Keratinocyte (primary cell): Measurements from ENCODE around the gene SSPN. TPM values are rescaled to one million over a fixed set of nuclear protein-coding genes. Genes with fewer than 3 reads are reported as not detected.

ENCODE experiments used
- DNase-seq: peaks from one replicate; pipeline ENCODE4 v3.0.0-alpha.2; 2011; ENCODE audit warnings: low read depth, missing footprints, low spot score
- FAIRE-seq: peaks from 2 replicates; lab custom pipeline; 2011; peaks lifted over from hg19 to GRCh38; lab: Jason Lieb, UNC
- H2AFZ ChIP-seq: 2 replicates; pipeline ENCODE4 v1.6.0; 2012; ENCODE audit warnings: low read length, control low read depth, inconsistent platforms; ENCODE audit not compliant: control insufficient read depth
- H3K27ac ChIP-seq: 2 replicates; pipeline ENCODE4 v1.5.1; 2011; ENCODE audit warnings: low read length; ENCODE audit not compliant: control insufficient read depth, insufficient read depth
- H3K27me3 ChIP-seq: 3 replicates; pipeline ENCODE4 v1.6.0; 2011; ENCODE audit warnings: low read length; ENCODE audit not compliant: control insufficient read depth, insufficient read depth; ENCODE audit errors: extremely low read depth
- H3K36me3 ChIP-seq, 2 experiments: 2 replicates in 1 of 2; 3 replicates in 1 of 2; pipeline ENCODE4 v1.5.1; 2011; ENCODE audit warnings: low read length in 2 of 2, mild to moderate bottlenecking in 1 of 2; ENCODE audit not compliant: control insufficient read depth in 2 of 2, insufficient read depth in 2 of 2; ENCODE audit errors: extremely low read depth in 1 of 2
- H3K4me1 ChIP-seq: 3 replicates; pipeline ENCODE4 v1.5.1; 2011; ENCODE audit warnings: low read length; ENCODE audit not compliant: control insufficient read depth, insufficient read depth; ENCODE audit errors: extremely low read depth
- H3K4me2 ChIP-seq: 3 replicates; pipeline ENCODE4 v1.6.0; 2011; ENCODE audit warnings: low read depth, low read length; ENCODE audit not compliant: control insufficient read depth, insufficient read depth; ENCODE audit errors: extremely low read depth
- H3K4me3 ChIP-seq, 3 experiments: fragments of 200-600 bp in 1 of 3; sonication (generic) in 1 of 3; 2 replicates in 2 of 3; 3 replicates in 1 of 3; pipeline ENCODE4 v1.5.1; 2011 to 2016; ENCODE audit warnings: low read length in 3 of 3, mild to moderate bottlenecking in 3 of 3, control low read depth in 2 of 3, inconsistent platforms in 1 of 3, low read depth in 1 of 3, mixed read lengths in 1 of 3, mixed run types in 1 of 3, moderate library complexity in 1 of 3; ENCODE audit not compliant: control insufficient read depth in 2 of 3, insufficient read depth in 2 of 3; ENCODE audit errors: extremely low read depth in 1 of 3
- H3K79me2 ChIP-seq: 2 replicates; pipeline ENCODE4 v1.6.0; 2012; ENCODE audit warnings: low read length; ENCODE audit not compliant: control insufficient read depth, insufficient read depth
- H3K9ac ChIP-seq: 3 replicates; pipeline ENCODE4 v1.6.0; 2011; ENCODE audit warnings: low read length; ENCODE audit not compliant: control insufficient read depth, insufficient read depth; ENCODE audit errors: extremely low read depth
- H3K9me1 ChIP-seq: 3 replicates; pipeline ENCODE4 v1.6.0; 2011; ENCODE audit warnings: low read length; ENCODE audit not compliant: control insufficient read depth, insufficient read depth; ENCODE audit errors: extremely low read depth
- H3K9me3 ChIP-seq: 2 replicates; pipeline ENCODE4 v1.5.1; 2012; ENCODE audit warnings: low read depth, low read length; ENCODE audit not compliant: control insufficient read depth
- H4K20me1 ChIP-seq: 3 replicates; pipeline ENCODE4 v1.6.0; 2011; ENCODE audit warnings: low read length; ENCODE audit not compliant: control insufficient read depth, insufficient read depth; ENCODE audit errors: extremely low read depth
- CTCF ChIP-seq, 3 experiments: IDR thresholded peaks in 1 of 3; conservative IDR thresholded peaks in 1 of 3; optimal IDR thresholded peaks in 1 of 3; 2 replicates in 2 of 3; 3 replicates in 1 of 3; pipeline versions ENCODE3 to v1.5.1; 2011; ENCODE audit warnings: low read length in 3 of 3, mild to moderate bottlenecking in 3 of 3, moderate library complexity in 2 of 3, control low read depth in 1 of 3, inconsistent platforms in 1 of 3; ENCODE audit not compliant: insufficient read depth in 2 of 3; ENCODE audit errors: extremely low read depth in 1 of 3
- EZH2 ChIP-seq: IDR thresholded peaks from one replicate; pipeline ENCODE4 v1.6.1; 2012; ENCODE audit warnings: inconsistent platforms, mild to moderate bottlenecking, low read length, moderate library complexity
- dilution Hi-C: fragments of 300-500 bp; cut with MboI; formaldehyde crosslinking; loops from one replicate; pipeline ENCODE4 v1.7.0; 2020; ENCODE audit warnings: low sequenced_read_pairs; ENCODE audit not compliant: extremely low pct_ligation_motif_present
- polyA plus RNA-seq, 5 experiments: library from polyadenylated mRNA; depleted of rRNA in 3 of 5; stranded (reverse) in 3 of 5; stranded (forward) in 1 of 5; unstranded in 1 of 5; fragments of >200 nt; gene quantifications; 1 replicate in 1 of 5; 2 replicates in 3 of 5; 3 replicates in 1 of 5; pipeline versions ENCODE4 v1.2.1 to v1.2.3, GENCODE V29; 2011 to 2012; ENCODE audit warnings: missing spikeins in 2 of 5, low read depth in 1 of 5, low replicate concordance in 1 of 5

Gene SSPN
- polyA plus RNA-seq, 1 donor (not counting 4 experiments of a cell fraction or from before 2014, with no cell fraction given), result 1.0 TPM

GRCh38 chr12:26192142-26192541 is 3.2 kb upstream of the SSPN start:
- peaks cover 24% of the 10 kb centered on the region for H3K4me1 ChIP-seq
- no peak for FAIRE-seq
- no peaks in the 10 kb centered on the region for H3K9me1 ChIP-seq
- H3K9ac ChIP-seq, result no peak overlapping the region
- H3K27me3 ChIP-seq, result no peaks in the 10 kb centered on the region
- no peak overlapping the region for H3K4me3 ChIP-seq
- H4K20me1 ChIP-seq, result no peaks in the 10 kb centered on the region
- no peaks in the 10 kb centered on the region for H3K79me2 ChIP-seq
- no peaks in the 10 kb centered on the region for H3K9me3 ChIP-seq
- no peak overlapping the region for H3K27ac ChIP-seq
- no peak overlapping the region for H2AFZ ChIP-seq
- no peak overlapping the region for H3K4me2 ChIP-seq
- H3K36me3 ChIP-seq, result no peaks in the 10 kb centered on the region
- no peak for DNase-seq
- TF ChIP-seq CTCF (optimal IDR thresholded peaks at IDR 0.05 in 1 of 3, IDR thresholded peaks at IDR 0.05 in 1 of 3, conservative IDR thresholded peaks at IDR 0.05 in 1 of 3; ENCODE audit: extremely low read depth in 1 of 3, insufficient read depth in 2 of 3, low read length in 3 of 3), result no peak
- no peak for TF ChIP-seq EZH2
- dilution Hi-C loops, result no loop called here

DNA sequence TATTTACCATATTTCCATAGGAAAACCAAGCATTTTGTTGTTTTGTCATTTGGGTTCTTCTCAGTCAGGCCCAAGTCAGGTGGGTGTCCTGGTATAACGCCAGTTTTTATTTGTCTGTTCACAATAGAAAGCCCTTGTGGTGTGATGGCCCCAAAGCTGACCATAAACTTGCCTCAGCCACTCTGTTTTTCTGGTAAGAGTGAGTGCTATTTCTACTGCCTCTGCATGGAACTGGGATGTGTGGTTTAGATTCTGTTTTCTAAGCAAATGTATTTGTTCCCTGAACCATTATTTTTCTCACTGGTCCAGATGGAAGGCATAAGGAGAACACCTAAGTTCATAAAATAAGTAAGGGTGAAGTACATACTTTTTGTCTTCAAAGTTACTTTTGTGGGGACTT is 1.8 kb upstream of the SSPN start:
- Histone ChIP-seq H3K36me3 (no peaks in the 10 kb centered on the region), H3K9me1 (no peaks in the 10 kb centered on the region), H3K79me2 (no peaks in the 10 kb centered on the region), H3K4me3 (no peak overlapping the region), H2AFZ (no peak overlapping the region), H4K20me1 (no peaks in the 10 kb centered on the region), H3K4me1 (peaks cover 13% of the 10 kb centered on the region), H3K27ac (no peak overlapping the region), H3K9me3 (no peaks in the 10 kb centered on the region), H3K4me2 (no peak overlapping the region), H3K9ac (no peak overlapping the region), H3K27me3 (no peaks in the 10 kb centered on the region)
- DNase-seq (no peak), FAIRE-seq (no peak)
- no peak for TF ChIP-seq EZH2
- dilution Hi-C loops, result no loop called here
